ENCODE results near the gene TTC9.

- TF ChIP-seq POLR2A (IDR thresholded peaks at IDR 0.05) (no peak), CTCF (IDR thresholded peaks at IDR 0.05) (no peak)
Observed at GRCh38 chr14:70723276-70723675, 81.6 kb downstream of the TTC9 start.
